ENCODE results near the gene FAM174A. TPM values are rescaled to one million over a fixed set of nuclear protein-coding genes. Genes with fewer than 3 reads are reported as not detected.

FAM174A gene
- total and polyA plus RNA-seq, 4 donors = 21.3 to 60.1 (median 41.3) TPM

DNA sequence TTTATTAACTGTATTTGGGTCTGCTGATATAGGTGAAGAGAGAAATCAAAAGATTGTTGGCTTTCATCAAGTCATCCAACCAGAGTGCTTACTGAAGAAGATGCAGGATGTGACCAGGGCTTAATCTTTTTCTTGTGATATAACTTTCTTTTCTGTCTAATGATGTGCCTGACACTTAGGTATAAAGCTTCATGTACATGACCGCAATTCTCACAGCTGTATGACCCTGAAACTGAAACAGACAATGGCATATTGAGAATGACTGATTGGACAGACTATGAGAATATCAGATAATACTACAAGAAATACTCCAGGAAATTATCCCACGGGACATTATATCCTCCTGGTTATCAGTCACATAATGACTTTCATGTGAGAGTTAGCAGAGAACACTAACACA lies 32.5 kb upstream of the FAM174A start:
- no peaks in the 10 kb centered on the region for H3K36me3 ChIP-seq (ENCODE audit: control insufficient read depth in 4 of 4, insufficient read depth in 4 of 4, low read length in 4 of 4)
- no peaks in the 10 kb centered on the region for H3K9me3 ChIP-seq (ENCODE audit: control insufficient read depth in 4 of 4, insufficient read depth in 3 of 4, low read length in 3 of 4)
- H3K27ac ChIP-seq (ENCODE audit: low read depth in 1 of 2, low read length in 1 of 2) = no peak overlapping the region
- H3K27me3 ChIP-seq (ENCODE audit: control insufficient read depth in 3 of 3, insufficient read depth in 3 of 3, low read length in 2 of 3) = no peaks in the 10 kb centered on the region
- H3K4me3 ChIP-seq = no peak overlapping the region
- DNase-seq = no peak
- TF ChIP-seq, protein P1, sequence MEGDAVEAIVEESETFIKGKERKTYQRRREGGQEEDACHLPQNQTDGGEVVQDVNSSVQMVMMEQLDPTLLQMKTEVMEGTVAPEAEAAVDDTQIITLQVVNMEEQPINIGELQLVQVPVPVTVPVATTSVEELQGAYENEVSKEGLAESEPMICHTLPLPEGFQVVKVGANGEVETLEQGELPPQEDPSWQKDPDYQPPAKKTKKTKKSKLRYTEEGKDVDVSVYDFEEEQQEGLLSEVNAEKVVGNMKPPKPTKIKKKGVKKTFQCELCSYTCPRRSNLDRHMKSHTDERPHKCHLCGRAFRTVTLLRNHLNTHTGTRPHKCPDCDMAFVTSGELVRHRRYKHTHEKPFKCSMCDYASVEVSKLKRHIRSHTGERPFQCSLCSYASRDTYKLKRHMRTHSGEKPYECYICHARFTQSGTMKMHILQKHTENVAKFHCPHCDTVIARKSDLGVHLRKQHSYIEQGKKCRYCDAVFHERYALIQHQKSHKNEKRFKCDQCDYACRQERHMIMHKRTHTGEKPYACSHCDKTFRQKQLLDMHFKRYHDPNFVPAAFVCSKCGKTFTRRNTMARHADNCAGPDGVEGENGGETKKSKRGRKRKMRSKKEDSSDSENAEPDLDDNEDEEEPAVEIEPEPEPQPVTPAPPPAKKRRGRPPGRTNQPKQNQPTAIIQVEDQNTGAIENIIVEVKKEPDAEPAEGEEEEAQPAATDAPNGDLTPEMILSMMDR (IDR thresholded peaks at IDR 0.05; ENCODE audit: control extremely low read depth, extremely low read depth) = no peak
- WGBS, 2 donors = 81 to 84% methylated on average over 2 of the region's 2 CpGs
- no peak overlapping the region for H3K9ac ChIP-seq (ENCODE audit: insufficient read depth in 1 of 2, low read length in 2 of 2)
- no peaks in the 10 kb centered on the region for H3K4me1 ChIP-seq (ENCODE audit: control insufficient read depth in 5 of 5, insufficient read depth in 5 of 5, low read length in 5 of 5)
- ATAC-seq (ENCODE audit: insufficient read depth, low FRiP score) = no peak

DNA sequence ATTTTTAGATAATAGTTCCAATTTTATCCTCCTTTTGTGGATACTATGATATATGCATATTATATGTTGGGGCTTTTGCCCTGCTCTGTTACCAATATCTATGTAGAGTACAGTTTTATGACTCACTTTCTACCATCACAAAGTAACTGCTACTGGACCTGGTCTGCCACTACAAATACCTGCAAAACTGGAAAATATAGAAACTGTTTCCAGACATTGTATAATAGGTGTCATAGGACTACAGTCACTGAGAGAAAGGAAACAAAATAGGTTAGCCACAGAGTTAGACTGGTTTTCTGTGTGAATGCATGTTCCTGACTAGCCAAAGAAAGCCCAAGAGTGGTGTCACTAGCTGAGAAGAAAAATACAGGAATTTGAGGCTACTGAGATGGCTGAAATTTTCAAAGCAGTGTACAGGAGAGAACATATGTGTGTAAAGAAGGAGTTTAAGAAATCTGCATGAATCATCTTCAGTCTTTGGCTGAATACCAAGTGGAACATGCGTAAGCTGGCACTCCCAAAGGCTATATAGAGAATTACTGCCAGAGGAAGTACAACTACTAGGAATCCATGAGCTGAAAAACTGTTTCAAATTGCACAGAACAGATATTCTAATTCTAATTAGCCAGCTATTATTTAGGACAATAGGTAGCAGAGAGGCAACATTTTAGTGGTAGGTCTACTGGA lies 29.0 kb upstream of the FAM174A start:
- Histone ChIP-seq H3K9me3 (ENCODE audit: control insufficient read depth in 4 of 4, insufficient read depth in 3 of 4, low read length in 3 of 4) (no peaks in the 10 kb centered on the region), H3K36me3 (ENCODE audit: control insufficient read depth in 4 of 4, insufficient read depth in 4 of 4, low read length in 4 of 4) (no peaks in the 10 kb centered on the region), H3K27ac (ENCODE audit: low read depth in 1 of 2, low read length in 1 of 2) (no peak overlapping the region), H3K4me3 (no peak overlapping the region), H3K27me3 (ENCODE audit: control insufficient read depth in 3 of 3, insufficient read depth in 3 of 3, low read length in 2 of 3) (no peaks in the 10 kb centered on the region), H3K4me1 (ENCODE audit: control insufficient read depth in 5 of 5, insufficient read depth in 5 of 5, low read length in 5 of 5) (no peaks in the 10 kb centered on the region), H3K9ac (ENCODE audit: insufficient read depth in 1 of 2, low read length in 2 of 2) (no peak overlapping the region)
- TF ChIP-seq, protein P1 (IDR thresholded peaks at IDR 0.05; ENCODE audit: control extremely low read depth, extremely low read depth) = no peak
- DNase-seq (peak in 2 of 3 donors; percentile 47 to 61), ATAC-seq (ENCODE audit: insufficient read depth, low FRiP score) (peak; percentile 47)
- 59 to 85% methylated on average over 1 of the region's 1 CpG for WGBS, 2 donors

DNA sequence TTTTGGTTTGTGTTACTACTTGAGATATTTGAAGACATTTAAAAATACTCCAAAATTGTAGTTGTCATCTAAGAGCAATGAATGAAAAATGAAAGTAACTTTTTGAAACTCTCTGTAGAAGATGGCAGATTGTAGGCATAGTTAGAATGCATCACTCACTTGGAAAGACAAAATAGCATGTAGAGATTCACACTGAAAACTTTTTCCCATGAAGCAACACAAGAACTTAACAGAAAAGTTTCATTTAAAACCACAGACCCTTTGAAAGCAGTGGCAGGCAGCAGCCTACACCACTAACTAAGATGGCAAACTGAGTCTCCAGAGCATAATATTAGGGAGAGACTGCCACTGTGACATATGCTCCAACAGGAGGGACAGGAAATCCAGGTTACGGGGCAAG lies 18.9 kb upstream of the FAM174A start:
- H3K27ac ChIP-seq (ENCODE audit: low read depth in 1 of 2, low read length in 1 of 2) = no peak overlapping the region
- TF ChIP-seq, protein P1 (IDR thresholded peaks at IDR 0.05; ENCODE audit: control extremely low read depth, extremely low read depth) = no peak
- H3K27me3 ChIP-seq (ENCODE audit: control insufficient read depth in 3 of 3, insufficient read depth in 3 of 3, low read length in 2 of 3) = no peaks in the 10 kb centered on the region
- no peak for DNase-seq
- H3K4me3 ChIP-seq = no peak overlapping the region
- H3K9ac ChIP-seq (ENCODE audit: insufficient read depth in 1 of 2, low read length in 2 of 2) = no peak overlapping the region
- ATAC-seq (ENCODE audit: insufficient read depth, low FRiP score) = no peak
- WGBS, 2 donors = 92 to 100% methylated on average over 1 of the region's 1 CpG
- H3K4me1 ChIP-seq (ENCODE audit: control insufficient read depth in 5 of 5, insufficient read depth in 5 of 5, low read length in 5 of 5) = no peaks in the 10 kb centered on the region
- H3K36me3 ChIP-seq (ENCODE audit: control insufficient read depth in 4 of 4, insufficient read depth in 4 of 4, low read length in 4 of 4) = no peaks in the 10 kb centered on the region
- H3K9me3 ChIP-seq (ENCODE audit: control insufficient read depth in 4 of 4, insufficient read depth in 3 of 4, low read length in 3 of 4) = peaks cover 0 to 10% (median 4%) of the 10 kb centered on the region in 4 donors

All from lung (tissue), 12 donors.